Fibroblast of lung (primary cell): Measurements from ENCODE around the gene SLC22A1.

Source experiments
- EZH2 ChIP-seq: IDR thresholded peaks from 2 replicates; pipeline ENCODE4 v1.5.1; 2012; ENCODE audit warnings: low read length, control low read depth, mild to moderate bottlenecking; ENCODE audit errors: missing control alignments
- TF ChIP-seq, protein P1 (sequence below), 2 donors: IDR thresholded peaks in 1 of 2; conservative IDR thresholded peaks in 1 of 2; 1 replicate in 1 of 2; 2 replicates in 1 of 2; pipeline ENCODE4 v1.5.1; 2011 to 2012; ENCODE audit warnings: low read length in 2 of 2, control low read depth in 1 of 2, inconsistent platforms in 1 of 2, low read depth in 1 of 2, mild to moderate bottlenecking in 1 of 2

DNA sequence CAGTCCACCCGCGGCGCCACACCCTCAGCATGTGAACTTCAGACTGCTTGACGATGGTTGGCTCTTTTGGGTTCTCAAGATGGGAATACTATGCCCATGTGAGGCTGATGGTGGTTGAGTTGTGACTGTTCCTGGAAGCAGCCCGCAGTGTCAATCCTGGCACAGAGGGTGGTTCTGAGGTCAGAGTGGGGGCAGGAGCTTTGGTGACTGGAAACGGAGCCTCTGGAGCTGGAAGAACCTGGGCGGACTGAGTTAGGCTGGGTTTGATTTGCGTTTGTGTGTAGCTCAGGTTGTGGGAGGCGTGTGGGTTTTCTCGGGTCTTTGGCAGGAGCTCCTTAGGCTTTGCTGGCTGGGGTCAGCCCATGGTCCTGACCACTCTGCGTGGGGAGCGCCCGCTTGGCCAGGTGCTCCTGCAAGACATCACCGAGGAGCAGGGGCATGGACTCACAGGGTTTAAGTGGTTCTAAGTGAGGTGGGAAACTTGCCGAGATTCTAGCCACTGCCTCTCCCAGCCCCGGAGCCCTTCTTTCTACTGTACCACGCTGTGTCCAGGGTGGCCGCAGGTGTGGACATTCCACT lies 37.3 kb upstream of the SLC22A1 start:
- TF ChIP-seq, protein P1, sequence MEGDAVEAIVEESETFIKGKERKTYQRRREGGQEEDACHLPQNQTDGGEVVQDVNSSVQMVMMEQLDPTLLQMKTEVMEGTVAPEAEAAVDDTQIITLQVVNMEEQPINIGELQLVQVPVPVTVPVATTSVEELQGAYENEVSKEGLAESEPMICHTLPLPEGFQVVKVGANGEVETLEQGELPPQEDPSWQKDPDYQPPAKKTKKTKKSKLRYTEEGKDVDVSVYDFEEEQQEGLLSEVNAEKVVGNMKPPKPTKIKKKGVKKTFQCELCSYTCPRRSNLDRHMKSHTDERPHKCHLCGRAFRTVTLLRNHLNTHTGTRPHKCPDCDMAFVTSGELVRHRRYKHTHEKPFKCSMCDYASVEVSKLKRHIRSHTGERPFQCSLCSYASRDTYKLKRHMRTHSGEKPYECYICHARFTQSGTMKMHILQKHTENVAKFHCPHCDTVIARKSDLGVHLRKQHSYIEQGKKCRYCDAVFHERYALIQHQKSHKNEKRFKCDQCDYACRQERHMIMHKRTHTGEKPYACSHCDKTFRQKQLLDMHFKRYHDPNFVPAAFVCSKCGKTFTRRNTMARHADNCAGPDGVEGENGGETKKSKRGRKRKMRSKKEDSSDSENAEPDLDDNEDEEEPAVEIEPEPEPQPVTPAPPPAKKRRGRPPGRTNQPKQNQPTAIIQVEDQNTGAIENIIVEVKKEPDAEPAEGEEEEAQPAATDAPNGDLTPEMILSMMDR (conservative IDR thresholded peaks at IDR 0.05 in 1 of 2, IDR thresholded peaks at IDR 0.05 in 1 of 2; ENCODE audit: low read depth in 1 of 2, low read length in 2 of 2), result no peak
- TF ChIP-seq EZH2, result no peak
